ENCODE measurements around the gene RIN2. TPM values are rescaled to one million over a fixed set of nuclear protein-coding genes. Genes with fewer than 3 reads are reported as not detected.

The RIN2 gene
- total RNA-seq, 1 donor from 2014 or later = 22.1 TPM

GRCh38 chr20:19807191-19807945 lies 49.3 kb downstream of the RIN2 start:
- H3K27ac Mint-ChIP-seq (ENCODE audit: unreplicated experiment) = no peak overlapping the region
- no peaks in the 10 kb centered on the region for H3K27me3 Mint-ChIP-seq (ENCODE audit: low read depth)
- no peak for DNase-seq (ENCODE audit: low read depth, low spot score)
- H3K36me3 Mint-ChIP-seq (ENCODE audit: low read depth) = peaks cover 48% of the 10 kb centered on the region
- no peaks in the 10 kb centered on the region for H3K4me1 Mint-ChIP-seq
- H3K9me3 Mint-ChIP-seq = peaks cover 8% of the 10 kb centered on the region
- no peak for TF ChIP-seq CTCF (conservative IDR thresholded peaks at IDR 0.05)
- H3K4me3 Mint-ChIP-seq = no peak overlapping the region
